ENCODE data around the gene B3GNT9.

The B3GNT9 gene

GRCh38 chr16:67148221-67148620 lies 2.6 kb downstream of the B3GNT9 start:
- no peak for DNase-seq (ENCODE audit: low read depth, low spot score)
- ChIA-PET CTCF (interaction anchor here (1.0 to 1.3 kb wide), 2 partner anchors 9 to 170 kb away, joined by 4 to 5 read pairs; no protein-coding TSS in a partner anchor), POLR2A (interaction anchor here (0.7 kb wide), 1 partner anchor 46 kb away, joined by 3 read pairs; no protein-coding TSS in a partner anchor)
- no peak for TF ChIP-seq CTCF (IDR thresholded peaks at IDR 0.05; ENCODE audit: insufficient read depth, low read length, missing control alignments)
- H3K4me3 ChIP-seq (ENCODE audit: low read depth, low read length) = no peak overlapping the region

- CTCF ChIA-PET = interaction anchor here (0.6 kb wide), 1 partner anchor 16 kb away, joined by 3 read pairs; no protein-coding TSS in a partner anchor
- no peak overlapping the region for H3K4me3 ChIP-seq (ENCODE audit: low read depth, low read length)
- POLR2A ChIA-PET = no interaction called here
- DNase-seq (ENCODE audit: low read depth, low spot score) = no peak
- no peak for TF ChIP-seq CTCF (IDR thresholded peaks at IDR 0.05; ENCODE audit: insufficient read depth, low read length, missing control alignments)
Observed at GRCh38 chr16:67147437-67148140, 3.2 kb downstream of the B3GNT9 start.

- POLR2A ChIA-PET = no interaction called here
Observed at GRCh38 chr16:67146523-67147357, 4.1 kb downstream of the B3GNT9 start.

GRCh38 chr16:67145746-67146145 lies 5.1 kb downstream of the B3GNT9 start:
- no peak overlapping the region for H3K4me3 ChIP-seq (ENCODE audit: low read depth, low read length)
- CTCF ChIA-PET = interaction anchor here (0.8 to 9.3 kb wide), 6 partner anchors 10 to 185 kb away, joined by 3 to 91 read pairs (median 4); partner anchors contain the start of gene CES3
- no peak for DNase-seq (ENCODE audit: low read depth, low spot score)
- POLR2A ChIA-PET = no interaction called here
- no peak for TF ChIP-seq CTCF (IDR thresholded peaks at IDR 0.05; ENCODE audit: insufficient read depth, low read length, missing control alignments)

More at GRCh38 chr16:67146523-67147357, 4.1 kb downstream of the B3GNT9 start:
- CTCF ChIA-PET = interaction anchor here (0.6 to 9.3 kb wide), 3 partner anchors 9 to 15 kb away, joined by 3 to 91 read pairs (median 3); no protein-coding TSS in a partner anchor
- H3K4me3 ChIP-seq (ENCODE audit: low read depth, low read length) = no peak overlapping the region
- DNase-seq (ENCODE audit: low read depth, low spot score) = no peak
- no peak for TF ChIP-seq CTCF (IDR thresholded peaks at IDR 0.05; ENCODE audit: insufficient read depth, low read length, missing control alignments)

GRCh38 chr16:67144943-67145342 lies 5.9 kb downstream of the B3GNT9 start:
- POLR2A ChIA-PET = no interaction called here
- DNase-seq (ENCODE audit: low read depth, low spot score) = no peak
- CTCF ChIA-PET = interaction anchor here (1.0 to 9.3 kb wide), 5 partner anchors 11 to 184 kb away, joined by 3 to 91 read pairs (median 6); partner anchors contain the start of gene CES3
- no peak for TF ChIP-seq CTCF (IDR thresholded peaks at IDR 0.05; ENCODE audit: insufficient read depth, low read length, missing control alignments)
- no peak overlapping the region for H3K4me3 ChIP-seq (ENCODE audit: low read depth, low read length)
